HG03575 (cell line): Measurements from ENCODE around the gene TNFAIP6.
"Not testable (repeated sequence)": the region's sequence is repeated elsewhere in the genome, so short reads cannot be mapped to it uniquely, and the experiment has no call there.

Source experiments
- ATAC-seq: cut with Tn5 transposase; IDR thresholded peaks from one replicate; pipeline ENCODE4 v1.9.1; 2021; ENCODE audit not compliant: unreplicated experiment, insufficient number of reproducible peaks, low FRiP score; ENCODE audit errors: extremely low read depth

Gene TNFAIP6, protein sequence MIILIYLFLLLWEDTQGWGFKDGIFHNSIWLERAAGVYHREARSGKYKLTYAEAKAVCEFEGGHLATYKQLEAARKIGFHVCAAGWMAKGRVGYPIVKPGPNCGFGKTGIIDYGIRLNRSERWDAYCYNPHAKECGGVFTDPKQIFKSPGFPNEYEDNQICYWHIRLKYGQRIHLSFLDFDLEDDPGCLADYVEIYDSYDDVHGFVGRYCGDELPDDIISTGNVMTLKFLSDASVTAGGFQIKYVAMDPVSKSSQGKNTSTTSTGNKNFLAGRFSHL

DNA sequence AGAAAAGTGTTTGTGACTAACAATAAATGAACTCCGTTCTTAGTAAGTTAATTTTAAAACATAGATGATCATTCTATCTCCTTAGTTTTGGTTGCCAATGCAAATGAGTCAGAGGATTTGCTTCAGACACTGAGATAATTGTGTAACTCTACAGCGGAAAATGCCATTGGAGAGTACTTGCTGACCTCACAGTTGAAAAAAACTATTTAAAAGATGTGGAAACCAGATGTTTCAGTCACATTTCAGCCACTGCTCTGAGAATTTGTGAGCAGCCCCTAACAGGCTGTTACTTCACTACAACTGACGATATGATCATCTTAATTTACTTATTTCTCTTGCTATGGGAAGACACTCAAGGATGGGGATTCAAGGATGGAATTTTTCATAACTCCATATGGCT lies at the start of gene TNFAIP6:
Gene TNFAIP6 (plus strand): TSS at position 234 of the 400 bp plus-strand sequence. CDS start 75 bp downstream, at position 309.
- ATAC-seq, result no peak

DNA sequence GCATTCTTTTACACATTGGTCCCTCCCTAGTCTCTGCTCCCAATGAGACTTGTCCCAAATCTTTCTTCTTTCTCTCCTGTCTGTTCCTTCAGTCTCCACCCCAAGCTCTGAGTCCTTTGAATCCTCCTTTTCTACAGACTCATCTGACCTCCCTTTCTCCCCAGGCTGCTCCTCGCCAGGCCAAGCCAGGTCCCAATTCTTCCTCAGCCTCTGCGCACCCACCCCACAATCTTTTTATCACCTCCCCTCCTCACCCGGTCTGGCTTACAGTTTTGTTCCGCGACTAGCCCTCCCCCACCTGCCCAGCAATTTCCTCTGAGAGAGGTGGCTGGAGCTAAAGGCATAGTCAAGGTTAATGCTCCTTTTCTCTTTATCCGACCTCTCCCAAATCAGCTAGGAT lies 47.1 kb upstream of the TNFAIP6 start:
- not testable (repeated sequence) for ATAC-seq

DNA sequence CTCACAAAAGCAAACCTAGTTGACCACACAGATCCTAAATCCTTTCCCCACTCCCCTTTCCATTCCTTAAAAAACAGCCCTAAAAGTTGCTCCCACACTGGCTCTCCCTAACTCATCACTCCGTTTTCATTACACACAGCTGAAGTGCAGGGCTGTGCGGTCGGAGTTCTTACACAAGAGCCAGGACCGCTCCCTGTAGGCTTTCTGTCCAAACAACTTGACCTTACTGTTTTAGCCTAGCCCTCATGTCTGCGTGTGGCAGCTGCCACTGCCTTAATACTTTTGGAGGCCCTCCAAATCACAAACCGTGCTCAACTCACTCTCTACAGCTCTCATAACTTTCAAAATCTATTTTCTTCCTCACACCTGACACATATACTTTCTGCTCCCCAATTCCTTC lies 45.0 kb upstream of the TNFAIP6 start:
- ATAC-seq, result not testable (repeated sequence)

- ATAC-seq, result no peak
Measured at GRCh38 chr2:151315381-151315903, 42.0 kb upstream of the TNFAIP6 start.

DNA sequence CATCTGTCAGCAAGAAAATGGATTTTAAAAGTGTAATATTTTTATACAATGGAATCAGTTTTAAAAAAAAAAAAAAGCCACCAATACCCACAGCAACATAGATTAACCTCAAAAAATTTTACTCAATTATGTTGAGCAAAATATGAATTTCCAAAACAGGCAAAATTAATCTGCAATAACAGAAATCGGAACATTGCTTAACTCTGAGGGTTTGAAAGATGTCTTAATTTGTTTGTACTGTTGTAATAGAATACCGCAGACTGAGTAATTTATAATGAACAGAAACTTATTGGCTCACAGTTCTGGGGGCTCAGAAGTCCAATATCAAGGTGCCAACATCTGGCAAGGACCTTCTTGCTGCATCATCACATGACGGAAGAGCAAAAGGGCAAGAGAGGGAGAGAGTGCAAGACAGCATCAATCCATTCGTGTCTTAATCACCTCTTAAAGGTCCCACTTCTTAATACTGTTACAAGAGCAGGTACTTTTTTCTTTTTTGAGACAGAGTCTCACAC lies 31.8 kb upstream of the TNFAIP6 start:
- no peak for ATAC-seq

DNA sequence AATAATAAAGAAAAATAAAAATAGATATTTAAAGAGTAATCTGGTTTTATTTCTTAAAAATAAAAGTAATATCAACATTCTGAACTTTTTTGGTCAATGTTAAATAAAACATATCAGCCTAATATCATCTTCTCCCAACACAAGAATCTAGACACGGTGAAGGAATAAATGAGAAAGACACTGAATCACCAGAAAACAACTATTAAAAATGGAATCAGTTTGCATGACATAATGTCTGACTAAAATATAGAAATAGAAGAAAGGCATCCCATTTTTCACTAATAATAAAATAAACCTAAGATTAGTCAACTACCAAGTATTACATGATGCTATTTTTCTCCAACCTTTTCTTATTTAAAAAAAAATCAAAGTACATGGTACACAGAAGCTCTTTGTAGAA lies 30.8 kb upstream of the TNFAIP6 start:
- no peak for ATAC-seq

GRCh38 chr2:151329998-151330397 lies 27.4 kb upstream of the TNFAIP6 start:
- no peak for ATAC-seq

- ATAC-seq, result no peak
Measured at GRCh38 chr2:151333083-151333482, 24.3 kb upstream of the TNFAIP6 start.

- no peak for ATAC-seq
Measured at GRCh38 chr2:151334082-151334815, 23.1 kb upstream of the TNFAIP6 start.

- ATAC-seq, result no peak
Measured at GRCh38 chr2:151336863-151337371, 20.5 kb upstream of the TNFAIP6 start.

DNA sequence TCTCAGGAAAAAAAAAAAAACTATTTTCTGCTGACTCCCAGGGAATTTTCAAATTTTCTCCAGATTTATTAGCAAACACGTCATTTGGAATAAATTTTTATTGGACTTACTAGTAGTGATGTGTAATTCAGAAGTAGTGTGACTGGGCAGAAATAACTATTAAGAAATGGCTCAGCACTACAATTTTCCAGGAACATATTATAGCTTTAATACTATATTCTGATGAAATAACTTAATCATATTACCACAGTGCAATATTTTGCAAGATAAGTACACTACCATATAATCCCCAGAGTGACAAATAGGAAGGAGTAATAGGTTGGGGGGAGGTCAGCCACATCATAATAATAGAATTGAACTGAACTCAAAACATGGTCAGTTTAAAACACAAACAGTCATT lies 19.7 kb upstream of the TNFAIP6 start:
- ATAC-seq, result no peak

- ATAC-seq, result no peak
Measured at GRCh38 chr2:151338115-151338514, 19.3 kb upstream of the TNFAIP6 start.

DNA sequence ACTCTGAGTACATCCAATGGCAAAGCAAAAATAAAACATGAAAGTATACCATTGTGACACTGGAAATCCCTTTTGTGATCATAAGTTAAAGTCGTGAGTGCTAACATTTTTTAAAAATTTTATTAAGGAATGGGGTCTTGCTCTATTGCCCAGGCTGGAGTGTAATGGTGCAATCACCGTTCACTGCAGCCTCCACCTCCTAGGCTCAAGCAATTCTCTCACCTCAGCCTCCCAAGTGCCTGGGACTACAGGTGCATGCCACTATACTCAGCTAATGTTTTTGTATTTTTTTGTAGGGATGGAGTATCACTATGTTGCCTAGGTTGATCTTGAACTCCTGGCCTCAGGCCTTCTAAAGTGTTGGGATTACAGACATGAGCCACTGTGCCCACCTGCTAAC lies 14.3 kb upstream of the TNFAIP6 start:
- no peak for ATAC-seq

DNA sequence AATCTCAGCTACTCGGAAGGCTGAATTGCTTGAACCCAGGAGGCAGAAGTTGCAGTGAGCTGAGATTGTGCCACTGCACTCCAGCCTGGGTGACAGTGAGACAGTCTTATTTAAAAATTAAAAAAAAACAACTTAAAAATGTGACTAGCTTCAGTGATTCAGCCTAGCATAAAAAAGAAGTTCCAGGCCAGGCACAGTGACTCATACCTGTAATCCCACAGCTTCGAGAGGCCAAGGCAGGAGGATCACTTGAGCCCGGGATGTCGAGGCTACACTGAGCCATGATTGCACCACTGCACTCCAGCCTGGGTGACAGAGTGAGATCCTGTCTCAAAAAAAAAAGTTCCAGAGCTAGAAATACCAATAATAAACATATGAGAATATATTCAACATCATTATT lies 13.2 kb upstream of the TNFAIP6 start:
- ATAC-seq, result not testable (repeated sequence)

GRCh38 chr2:151344906-151345305 lies 12.5 kb upstream of the TNFAIP6 start:
- no peak for ATAC-seq

GRCh38 chr2:151347294-151347693 lies 10.1 kb upstream of the TNFAIP6 start:
- no peak for ATAC-seq

- ATAC-seq, result no peak
Measured at GRCh38 chr2:151347906-151348305, 9.5 kb upstream of the TNFAIP6 start.

DNA sequence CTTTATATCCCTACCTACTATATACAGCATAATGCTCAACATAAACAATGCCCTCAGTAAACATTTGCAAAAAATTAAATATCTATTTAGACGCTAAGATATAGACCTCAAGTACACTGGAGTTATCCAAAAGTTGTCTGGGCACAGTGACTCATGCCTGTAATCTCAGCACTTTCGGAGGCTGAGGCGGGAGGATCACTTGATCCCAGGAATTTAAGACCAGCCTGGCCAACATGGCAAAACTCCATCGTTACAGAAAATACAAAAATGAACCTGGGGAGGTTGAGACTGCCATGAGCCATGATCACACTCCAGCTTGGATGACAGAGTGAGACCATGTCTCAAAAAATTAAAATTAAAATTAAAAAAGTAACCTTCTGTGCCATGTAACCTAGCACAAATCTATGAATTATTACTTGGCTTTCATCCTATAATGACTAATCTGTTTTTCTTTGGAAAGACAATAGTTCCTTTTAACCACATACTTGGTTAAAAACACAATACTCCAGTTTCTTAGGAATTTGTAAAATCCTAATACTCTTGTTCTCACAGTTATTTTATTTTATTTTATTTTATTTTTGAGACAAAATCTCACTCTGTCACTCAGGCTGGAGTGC lies 6.7 kb upstream of the TNFAIP6 start:
- no peak for ATAC-seq

GRCh38 chr2:151353995-151354394 lies 3.4 kb upstream of the TNFAIP6 start:
- no peak for ATAC-seq
